ENCODE measurements around the gene RBM19.

- TF ChIP-seq EZH2 (IDR thresholded peaks at IDR 0.05; ENCODE audit: low read length, missing control alignments) (no peak), CTCF (conservative IDR thresholded peaks at IDR 0.05 in 1 of 2, IDR thresholded peaks at IDR 0.05 in 1 of 2; ENCODE audit: low read depth in 1 of 2, low read length in 2 of 2) (no peak)
Observed at GRCh38 chr12:113820842-113821241, 145.3 kb downstream of the RBM19 start.
